ENCODE results near the gene ATRNL1. TPM values are rescaled to one million over a fixed set of nuclear protein-coding genes. Genes with fewer than 3 reads are reported as not detected.

Gene ATRNL1
- total RNA-seq, 1 donor from 2014 or later, result 2.9 TPM

DNA sequence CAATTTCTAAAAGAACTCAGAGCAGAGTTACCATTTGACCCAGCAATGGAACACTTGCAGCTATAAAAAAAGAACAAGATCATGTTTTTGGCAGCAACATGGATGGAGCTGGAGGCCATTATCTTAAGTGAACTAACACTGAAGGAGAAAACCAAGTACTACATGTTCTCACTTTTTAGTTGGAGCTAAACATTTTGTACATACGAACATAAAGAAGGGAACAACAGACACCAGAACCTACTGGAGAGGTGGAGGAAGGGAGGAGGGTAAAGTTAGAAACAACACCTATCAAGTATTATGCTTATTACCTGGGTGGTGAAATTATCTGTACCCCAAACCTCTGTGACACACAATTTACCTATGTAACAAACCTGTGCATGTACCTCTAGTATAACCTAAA is 329.5 kb downstream of the ATRNL1 start:
- intact Hi-C loops (cut with micrococcal nuclease), result no loop called here
- Histone ChIP-seq H3K9me3 (replicated peaks) (peaks cover 42% of the 10 kb centered on the region), H3K36me3 (no peaks in the 10 kb centered on the region), H3K27me3 (ENCODE audit: low read depth) (no peaks in the 10 kb centered on the region), H3K4me1 (no peaks in the 10 kb centered on the region), H3K4me3 (no peak overlapping the region), H3K27ac (replicated peaks) (no peak overlapping the region)
- DNase-seq, result no peak
- TF ChIP-seq, protein P1, sequence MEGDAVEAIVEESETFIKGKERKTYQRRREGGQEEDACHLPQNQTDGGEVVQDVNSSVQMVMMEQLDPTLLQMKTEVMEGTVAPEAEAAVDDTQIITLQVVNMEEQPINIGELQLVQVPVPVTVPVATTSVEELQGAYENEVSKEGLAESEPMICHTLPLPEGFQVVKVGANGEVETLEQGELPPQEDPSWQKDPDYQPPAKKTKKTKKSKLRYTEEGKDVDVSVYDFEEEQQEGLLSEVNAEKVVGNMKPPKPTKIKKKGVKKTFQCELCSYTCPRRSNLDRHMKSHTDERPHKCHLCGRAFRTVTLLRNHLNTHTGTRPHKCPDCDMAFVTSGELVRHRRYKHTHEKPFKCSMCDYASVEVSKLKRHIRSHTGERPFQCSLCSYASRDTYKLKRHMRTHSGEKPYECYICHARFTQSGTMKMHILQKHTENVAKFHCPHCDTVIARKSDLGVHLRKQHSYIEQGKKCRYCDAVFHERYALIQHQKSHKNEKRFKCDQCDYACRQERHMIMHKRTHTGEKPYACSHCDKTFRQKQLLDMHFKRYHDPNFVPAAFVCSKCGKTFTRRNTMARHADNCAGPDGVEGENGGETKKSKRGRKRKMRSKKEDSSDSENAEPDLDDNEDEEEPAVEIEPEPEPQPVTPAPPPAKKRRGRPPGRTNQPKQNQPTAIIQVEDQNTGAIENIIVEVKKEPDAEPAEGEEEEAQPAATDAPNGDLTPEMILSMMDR (IDR thresholded peaks at IDR 0.05; ENCODE audit: borderline replicate concordance), result no peak

- no peaks in the 10 kb centered on the region for H3K9me3 ChIP-seq (replicated peaks)
- intact Hi-C loops (cut with micrococcal nuclease), result no loop called here
- H3K4me3 ChIP-seq, result no peak overlapping the region
- no peak for DNase-seq
- TF ChIP-seq, protein P1 (IDR thresholded peaks at IDR 0.05; ENCODE audit: borderline replicate concordance), result no peak
- H3K27me3 ChIP-seq (ENCODE audit: low read depth), result no peaks in the 10 kb centered on the region
- no peak overlapping the region for H3K27ac ChIP-seq (replicated peaks)
- H3K36me3 ChIP-seq, result no peaks in the 10 kb centered on the region
- no peaks in the 10 kb centered on the region for H3K4me1 ChIP-seq
These were observed 334.4 kb downstream of the ATRNL1 start for GRCh38 chr10:115427611-115428010.

DNA sequence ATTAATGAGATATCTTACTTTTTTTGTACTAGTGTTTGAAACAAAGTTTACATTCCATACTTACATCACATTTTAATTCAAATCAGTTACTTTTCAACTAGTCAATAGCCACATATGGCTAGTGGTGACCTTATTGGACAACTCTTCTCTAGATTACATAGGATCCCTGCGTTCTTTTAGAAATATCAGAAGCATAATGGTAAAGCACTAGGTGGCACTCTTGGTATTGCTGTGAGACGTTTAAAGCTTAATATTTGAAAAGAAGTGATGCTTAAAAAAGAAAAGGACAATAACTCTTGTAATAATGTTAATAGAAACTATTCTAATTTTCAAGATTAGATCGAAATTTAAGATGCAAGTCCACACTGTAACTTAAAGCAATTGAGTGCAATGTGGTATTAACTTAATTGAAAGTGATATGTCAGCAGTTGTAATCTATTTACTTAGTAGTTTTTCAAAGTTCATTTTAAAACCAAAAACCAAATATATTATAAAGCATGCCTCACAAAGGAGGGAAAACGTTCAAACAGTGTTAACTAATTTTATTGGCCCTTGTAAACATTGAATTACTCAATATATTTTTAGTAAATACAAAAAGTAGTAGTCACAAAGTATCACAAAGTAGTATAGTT is 339.1 kb downstream of the ATRNL1 start:
- H3K27me3 ChIP-seq (ENCODE audit: low read depth), result no peaks in the 10 kb centered on the region
- H3K4me1 ChIP-seq, result no peaks in the 10 kb centered on the region
- no peak overlapping the region for H3K27ac ChIP-seq (replicated peaks)
- DNase-seq, result no peak
- H3K9me3 ChIP-seq (replicated peaks), result peaks cover 9% of the 10 kb centered on the region
- TF ChIP-seq, protein P1 (IDR thresholded peaks at IDR 0.05; ENCODE audit: borderline replicate concordance), result peak; percentile 27
- H3K36me3 ChIP-seq, result no peaks in the 10 kb centered on the region
- no peak overlapping the region for H3K4me3 ChIP-seq
- intact Hi-C loops (cut with micrococcal nuclease), result no loop called here

DNA sequence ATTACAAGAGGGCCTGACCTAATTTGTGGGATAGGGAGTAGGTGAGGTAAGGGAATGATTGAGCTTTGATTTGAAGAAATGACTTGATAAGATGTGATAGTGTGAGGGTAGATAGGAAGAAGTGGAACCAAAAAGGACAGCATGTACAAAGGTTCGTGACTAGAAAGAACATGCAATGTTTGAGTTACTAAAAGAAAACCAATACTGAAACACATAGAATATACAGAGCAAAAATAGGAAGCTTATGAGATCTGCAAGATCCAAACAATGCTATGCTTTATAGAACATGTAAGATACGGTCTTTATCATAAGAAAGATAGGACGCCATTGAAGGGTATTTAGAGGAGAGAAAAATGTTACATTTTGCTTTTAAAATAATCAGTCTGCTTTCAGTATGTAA is 343.8 kb downstream of the ATRNL1 start:
- peaks cover 9% of the 10 kb centered on the region for H3K9me3 ChIP-seq (replicated peaks)
- H3K27me3 ChIP-seq (ENCODE audit: low read depth), result no peaks in the 10 kb centered on the region
- no peaks in the 10 kb centered on the region for H3K4me1 ChIP-seq
- TF ChIP-seq, protein P1 (IDR thresholded peaks at IDR 0.05; ENCODE audit: borderline replicate concordance), result no peak
- H3K4me3 ChIP-seq, result no peak overlapping the region
- intact Hi-C loops (cut with micrococcal nuclease), result no loop called here
- no peak overlapping the region for H3K27ac ChIP-seq (replicated peaks)
- H3K36me3 ChIP-seq, result no peaks in the 10 kb centered on the region
- no peak for DNase-seq

GRCh38 chr10:115441907-115442545 is 348.9 kb downstream of the ATRNL1 start:
- no peak overlapping the region for H3K27ac ChIP-seq (replicated peaks)
- intact Hi-C loops (cut with micrococcal nuclease), result no loop called here
- DNase-seq, result no peak
- TF ChIP-seq, protein P1 (IDR thresholded peaks at IDR 0.05; ENCODE audit: borderline replicate concordance), result no peak
- no peak overlapping the region for H3K4me3 ChIP-seq
- H3K4me1 ChIP-seq, result no peaks in the 10 kb centered on the region
- no peaks in the 10 kb centered on the region for H3K36me3 ChIP-seq
- H3K9me3 ChIP-seq (replicated peaks), result no peaks in the 10 kb centered on the region
- no peaks in the 10 kb centered on the region for H3K27me3 ChIP-seq (ENCODE audit: low read depth)

Measured in left ventricle myocardium inferior (tissue), 1 donor.